ENCODE data around the gene NFYC. TPM values are rescaled to one million over a fixed set of nuclear protein-coding genes. Genes with fewer than 3 reads are reported as not detected.

Gene NFYC
- total RNA-seq, 1 donor, result 24.2 TPM

GRCh38 chr1:40662864-40663263 is 28.6 kb upstream of the NFYC start:
- H3K9me3 ChIP-seq (ENCODE audit: low read depth, low read length), result no peaks in the 10 kb centered on the region
- no peak overlapping the region for H2AFZ ChIP-seq (ENCODE audit: low read length)
- H3K36me3 ChIP-seq (ENCODE audit: insufficient read depth, low read length), result no peaks in the 10 kb centered on the region
- peaks cover 36% of the 10 kb centered on the region for H3K27me3 ChIP-seq (ENCODE audit: insufficient read depth, low read length)
- TF ChIP-seq, protein P1, sequence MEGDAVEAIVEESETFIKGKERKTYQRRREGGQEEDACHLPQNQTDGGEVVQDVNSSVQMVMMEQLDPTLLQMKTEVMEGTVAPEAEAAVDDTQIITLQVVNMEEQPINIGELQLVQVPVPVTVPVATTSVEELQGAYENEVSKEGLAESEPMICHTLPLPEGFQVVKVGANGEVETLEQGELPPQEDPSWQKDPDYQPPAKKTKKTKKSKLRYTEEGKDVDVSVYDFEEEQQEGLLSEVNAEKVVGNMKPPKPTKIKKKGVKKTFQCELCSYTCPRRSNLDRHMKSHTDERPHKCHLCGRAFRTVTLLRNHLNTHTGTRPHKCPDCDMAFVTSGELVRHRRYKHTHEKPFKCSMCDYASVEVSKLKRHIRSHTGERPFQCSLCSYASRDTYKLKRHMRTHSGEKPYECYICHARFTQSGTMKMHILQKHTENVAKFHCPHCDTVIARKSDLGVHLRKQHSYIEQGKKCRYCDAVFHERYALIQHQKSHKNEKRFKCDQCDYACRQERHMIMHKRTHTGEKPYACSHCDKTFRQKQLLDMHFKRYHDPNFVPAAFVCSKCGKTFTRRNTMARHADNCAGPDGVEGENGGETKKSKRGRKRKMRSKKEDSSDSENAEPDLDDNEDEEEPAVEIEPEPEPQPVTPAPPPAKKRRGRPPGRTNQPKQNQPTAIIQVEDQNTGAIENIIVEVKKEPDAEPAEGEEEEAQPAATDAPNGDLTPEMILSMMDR (IDR thresholded peaks at IDR 0.05; ENCODE audit: extremely low read depth, low read depth, low read length), result no peak
- H3K4me1 ChIP-seq (ENCODE audit: insufficient read depth, low read length), result no peaks in the 10 kb centered on the region
- H4K20me1 ChIP-seq (ENCODE audit: insufficient read depth, low read length), result no peaks in the 10 kb centered on the region
- DNase-seq (ENCODE audit: insufficient read length, low spot score, missing footprints), result peak; percentile 91
- H3K4me2 ChIP-seq (ENCODE audit: insufficient read depth, low read length), result no peak overlapping the region
- H3K27ac ChIP-seq (ENCODE audit: low read depth, low read length), result no peak overlapping the region
- no peaks in the 10 kb centered on the region for H3K79me2 ChIP-seq (ENCODE audit: insufficient read depth, low read length)
- H3K4me3 ChIP-seq (ENCODE audit: insufficient read depth, low read length), result no peak overlapping the region

- Histone ChIP-seq H3K27ac (ENCODE audit: low read depth, low read length) (no peak overlapping the region), H3K36me3 (ENCODE audit: insufficient read depth, low read length) (no peaks in the 10 kb centered on the region), H3K27me3 (ENCODE audit: insufficient read depth, low read length) (peaks cover 35% of the 10 kb centered on the region), H3K9me3 (ENCODE audit: low read depth, low read length) (no peaks in the 10 kb centered on the region), H3K4me2 (ENCODE audit: insufficient read depth, low read length) (no peak overlapping the region), H3K4me1 (ENCODE audit: insufficient read depth, low read length) (no peaks in the 10 kb centered on the region), H3K4me3 (ENCODE audit: insufficient read depth, low read length) (no peak overlapping the region), H4K20me1 (ENCODE audit: insufficient read depth, low read length) (no peaks in the 10 kb centered on the region), H3K79me2 (ENCODE audit: insufficient read depth, low read length) (no peaks in the 10 kb centered on the region), H2AFZ (ENCODE audit: low read length) (no peak overlapping the region)
- peak; percentile 81 for DNase-seq (ENCODE audit: insufficient read length, low spot score, missing footprints)
- TF ChIP-seq, protein P1 (IDR thresholded peaks at IDR 0.05; ENCODE audit: extremely low read depth, low read depth, low read length), result no peak
These were observed 28.0 kb upstream of the NFYC start for GRCh38 chr1:40663324-40664166.

DNA sequence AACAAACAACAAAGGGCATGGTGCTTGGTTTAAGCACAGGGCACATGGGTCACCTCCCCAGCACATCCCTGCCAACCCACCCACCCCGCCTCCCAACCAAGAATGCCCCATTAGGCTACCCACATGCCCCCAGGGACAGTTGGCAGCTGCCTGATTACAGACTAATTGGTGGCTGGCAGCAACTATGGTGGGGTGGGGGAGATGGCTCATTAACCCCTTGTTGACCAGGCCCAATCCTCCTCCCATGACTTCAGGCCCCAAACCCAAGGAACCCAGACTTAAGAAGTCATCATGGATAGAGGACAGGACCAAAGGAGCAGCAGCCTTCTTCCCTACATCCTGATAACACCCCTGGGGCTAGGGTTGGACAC is 27.4 kb upstream of the NFYC start:
- Histone ChIP-seq H3K4me1 (ENCODE audit: insufficient read depth, low read length) (no peaks in the 10 kb centered on the region), H4K20me1 (ENCODE audit: insufficient read depth, low read length) (no peaks in the 10 kb centered on the region), H3K9me3 (ENCODE audit: low read depth, low read length) (no peaks in the 10 kb centered on the region), H3K36me3 (ENCODE audit: insufficient read depth, low read length) (no peaks in the 10 kb centered on the region), H2AFZ (ENCODE audit: low read length) (no peak overlapping the region), H3K4me3 (ENCODE audit: insufficient read depth, low read length) (no peak overlapping the region), H3K4me2 (ENCODE audit: insufficient read depth, low read length) (no peak overlapping the region), H3K79me2 (ENCODE audit: insufficient read depth, low read length) (no peaks in the 10 kb centered on the region), H3K27ac (ENCODE audit: low read depth, low read length) (no peak overlapping the region), H3K27me3 (ENCODE audit: insufficient read depth, low read length) (peaks cover 29% of the 10 kb centered on the region)
- TF ChIP-seq, protein P1 (IDR thresholded peaks at IDR 0.05; ENCODE audit: extremely low read depth, low read depth, low read length), result no peak
- DNase-seq (ENCODE audit: insufficient read length, low spot score, missing footprints), result peak; percentile 80

DNA sequence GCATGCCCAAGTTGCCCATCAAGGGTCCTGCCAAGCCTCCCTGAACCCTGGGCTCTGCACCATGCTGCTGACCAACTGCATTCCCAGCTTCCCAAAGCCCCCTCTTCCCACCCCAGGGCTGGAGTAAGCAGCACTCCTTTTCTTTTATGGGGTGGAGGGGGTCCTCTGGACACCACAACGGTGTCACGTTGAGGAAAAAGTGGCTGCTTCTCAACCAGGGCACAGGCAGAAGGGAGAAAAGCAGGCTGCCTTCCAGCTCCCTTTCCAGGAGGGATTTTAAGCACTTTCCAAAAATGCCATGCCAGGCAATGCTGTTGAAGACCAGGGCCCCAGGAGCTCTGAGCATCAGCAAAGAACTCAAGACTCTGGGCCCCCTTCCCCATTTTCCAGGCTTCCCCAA is 26.7 kb upstream of the NFYC start:
- Histone ChIP-seq H3K79me2 (ENCODE audit: insufficient read depth, low read length) (no peaks in the 10 kb centered on the region), H3K27me3 (ENCODE audit: insufficient read depth, low read length) (peaks cover 23% of the 10 kb centered on the region), H3K9me3 (ENCODE audit: low read depth, low read length) (no peaks in the 10 kb centered on the region), H3K4me2 (ENCODE audit: insufficient read depth, low read length) (no peak overlapping the region), H3K4me3 (ENCODE audit: insufficient read depth, low read length) (no peak overlapping the region), H3K36me3 (ENCODE audit: insufficient read depth, low read length) (no peaks in the 10 kb centered on the region), H3K4me1 (ENCODE audit: insufficient read depth, low read length) (no peaks in the 10 kb centered on the region), H4K20me1 (ENCODE audit: insufficient read depth, low read length) (no peaks in the 10 kb centered on the region), H3K27ac (ENCODE audit: low read depth, low read length) (no peak overlapping the region), H2AFZ (ENCODE audit: low read length) (no peak overlapping the region)
- peak; percentile 77 for DNase-seq (ENCODE audit: insufficient read length, low spot score, missing footprints)
- TF ChIP-seq, protein P1 (IDR thresholded peaks at IDR 0.05; ENCODE audit: extremely low read depth, low read depth, low read length), result no peak
